ENCODE data around the gene YEATS2.

YEATS2 gene

DNA sequence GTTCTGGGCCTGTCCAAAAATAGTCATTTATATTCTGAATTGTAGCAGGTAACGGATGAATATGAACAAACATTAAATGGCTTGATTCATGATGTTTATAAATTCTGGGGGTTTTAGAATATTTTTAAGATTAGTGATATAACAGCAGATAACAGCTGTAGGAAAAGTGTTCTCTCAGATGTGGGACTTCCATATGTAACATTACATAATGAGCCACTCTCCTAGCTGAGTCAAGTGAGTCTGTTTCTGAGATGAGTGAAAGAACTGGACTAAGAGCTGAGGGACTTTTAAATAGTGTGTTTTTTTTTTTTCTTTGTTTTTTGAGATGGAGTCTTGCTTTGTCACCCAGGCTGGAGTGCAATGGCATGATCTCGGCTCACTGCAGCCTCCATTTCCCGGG lies 13.9 kb downstream of the YEATS2 start:
- no peak overlapping the region for H2BK5ac ChIP-seq (ENCODE audit: low read depth, low read length, poor library complexity)
- peaks cover 0 to 6% of the 10 kb centered on the region in 2 experiments for H3K36me3 ChIP-seq (ENCODE audit: control insufficient read depth in 1 of 2, insufficient read depth in 2 of 2, low read length in 2 of 2)
- H3K4me1 ChIP-seq (ENCODE audit: control insufficient read depth in 1 of 2, insufficient read depth in 2 of 2, low read length in 2 of 2) = no peaks in the 10 kb centered on the region
- no peak overlapping the region for H2BK12ac ChIP-seq (ENCODE audit: low read length)
- H3K23ac ChIP-seq (ENCODE audit: low read length) = no peak overlapping the region
- H3K4me2 ChIP-seq (ENCODE audit: low read length) = no peak overlapping the region
- no peak overlapping the region for H2BK120ac ChIP-seq (ENCODE audit: insufficient read depth, low read length, poor library complexity)
- H3K79me2 ChIP-seq (ENCODE audit: control insufficient read depth, insufficient read depth, low read length, poor library complexity) = peaks cover 2% of the 10 kb centered on the region
- no peak overlapping the region for H3K9ac ChIP-seq (ENCODE audit: low read length)
- H3K9me3 ChIP-seq (ENCODE audit: insufficient read depth, low read depth, low read length) = no peaks in the 10 kb centered on the region
- H3K14ac ChIP-seq (ENCODE audit: low read length) = no peak overlapping the region
- no peak overlapping the region for H3K18ac ChIP-seq (ENCODE audit: low read length)
- H2AK5ac ChIP-seq (ENCODE audit: low read length) = no peak overlapping the region
- no peak overlapping the region for H3K4ac ChIP-seq (ENCODE audit: low read depth, low read length)
- H4K8ac ChIP-seq (ENCODE audit: low read depth, low read length) = no peak overlapping the region
- no peaks in the 10 kb centered on the region for H3K79me1 ChIP-seq (ENCODE audit: low read length)
- H4K91ac ChIP-seq (ENCODE audit: low read depth, low read length) = no peak overlapping the region
- no CpG with 5 or more reads among the region's 3 CpGs for WGBS (ENCODE audit: extremely low coverage, insufficient coverage, insufficient read length)
- no peak overlapping the region for H3K4me3 ChIP-seq (ENCODE audit: low read depth, low read length)
- H2AFZ ChIP-seq (ENCODE audit: insufficient read depth, low read length, poor library complexity) = no peak overlapping the region
- DNase-seq = no peak
- no peak overlapping the region for H4K12ac ChIP-seq (ENCODE audit: low read depth, low read length)
- no peak overlapping the region for H3K27ac ChIP-seq (ENCODE audit: low read depth, low read length)
- no peaks in the 10 kb centered on the region for H3K27me3 ChIP-seq (ENCODE audit: insufficient read depth, low read length)

GRCh38 chr3:183714622-183715021 lies 17.0 kb downstream of the YEATS2 start:
- no peak overlapping the region for H3K4me2 ChIP-seq (ENCODE audit: low read length)
- no peak overlapping the region for H3K4ac ChIP-seq (ENCODE audit: low read depth, low read length)
- H3K18ac ChIP-seq (ENCODE audit: low read length) = no peak overlapping the region
- no peak overlapping the region for H3K27ac ChIP-seq (ENCODE audit: low read depth, low read length)
- H3K36me3 ChIP-seq (ENCODE audit: control insufficient read depth in 1 of 2, insufficient read depth in 2 of 2, low read length in 2 of 2) = peaks cover 8 to 13% of the 10 kb centered on the region in 2 experiments
- no peak overlapping the region for H4K8ac ChIP-seq (ENCODE audit: low read depth, low read length)
- H3K4me3 ChIP-seq (ENCODE audit: low read depth, low read length) = no peak overlapping the region
- no peak overlapping the region for H3K23ac ChIP-seq (ENCODE audit: low read length)
- H3K27me3 ChIP-seq (ENCODE audit: insufficient read depth, low read length) = no peaks in the 10 kb centered on the region
- H3K9ac ChIP-seq (ENCODE audit: low read length) = no peak overlapping the region
- no peak overlapping the region for H2AK5ac ChIP-seq (ENCODE audit: low read length)
- H2BK120ac ChIP-seq (ENCODE audit: insufficient read depth, low read length, poor library complexity) = no peak overlapping the region
- H4K12ac ChIP-seq (ENCODE audit: low read depth, low read length) = no peak overlapping the region
- H2BK5ac ChIP-seq (ENCODE audit: low read depth, low read length, poor library complexity) = no peak overlapping the region
- no peak overlapping the region for H4K91ac ChIP-seq (ENCODE audit: low read depth, low read length)
- no peak overlapping the region for H2AFZ ChIP-seq (ENCODE audit: insufficient read depth, low read length, poor library complexity)
- no peaks in the 10 kb centered on the region for H3K79me1 ChIP-seq (ENCODE audit: low read length)
- no peak for DNase-seq
- H3K79me2 ChIP-seq (ENCODE audit: control insufficient read depth, insufficient read depth, low read length, poor library complexity) = no peaks in the 10 kb centered on the region
- H3K4me1 ChIP-seq (ENCODE audit: control insufficient read depth in 1 of 2, insufficient read depth in 2 of 2, low read length in 2 of 2) = no peaks in the 10 kb centered on the region
- no peak overlapping the region for H2BK12ac ChIP-seq (ENCODE audit: low read length)
- no peak overlapping the region for H3K14ac ChIP-seq (ENCODE audit: low read length)
- H3K9me3 ChIP-seq (ENCODE audit: insufficient read depth, low read depth, low read length) = no peaks in the 10 kb centered on the region

DNA sequence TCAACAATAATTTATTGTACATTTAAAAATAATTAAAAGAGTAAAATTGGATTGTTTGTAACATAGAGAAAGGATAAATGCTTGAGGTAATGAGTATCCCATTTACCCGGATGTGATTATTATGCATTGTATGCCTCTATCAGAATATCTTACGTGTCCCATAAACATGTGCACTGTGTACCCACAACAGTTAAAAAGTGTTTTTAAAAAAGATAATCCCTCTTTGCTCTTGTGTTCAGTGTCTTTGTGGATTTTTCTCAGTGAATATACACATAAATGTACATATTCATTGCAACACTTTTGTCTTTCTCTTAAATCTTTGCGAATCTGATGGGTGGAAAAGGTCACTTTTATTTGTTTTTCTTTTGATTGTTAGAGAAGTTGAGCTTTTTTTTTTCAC lies 20.4 kb downstream of the YEATS2 start:
- no peak overlapping the region for H4K91ac ChIP-seq (ENCODE audit: low read depth, low read length)
- H4K12ac ChIP-seq (ENCODE audit: low read depth, low read length) = no peak overlapping the region
- H3K79me2 ChIP-seq (ENCODE audit: control insufficient read depth, insufficient read depth, low read length, poor library complexity) = no peaks in the 10 kb centered on the region
- H2BK120ac ChIP-seq (ENCODE audit: insufficient read depth, low read length, poor library complexity) = no peak overlapping the region
- H3K36me3 ChIP-seq (ENCODE audit: control insufficient read depth in 1 of 2, insufficient read depth in 2 of 2, low read length in 2 of 2) = peaks cover 16 to 18% of the 10 kb centered on the region in 2 experiments
- no peaks in the 10 kb centered on the region for H3K9me3 ChIP-seq (ENCODE audit: insufficient read depth, low read depth, low read length)
- H3K4ac ChIP-seq (ENCODE audit: low read depth, low read length) = no peak overlapping the region
- WGBS (ENCODE audit: extremely low coverage, insufficient coverage, insufficient read length) = no CpG with 5 or more reads among the region's 3 CpGs
- no peak overlapping the region for H2AK5ac ChIP-seq (ENCODE audit: low read length)
- no peak for DNase-seq
- H2AFZ ChIP-seq (ENCODE audit: insufficient read depth, low read length, poor library complexity) = no peak overlapping the region
- H3K79me1 ChIP-seq (ENCODE audit: low read length) = no peaks in the 10 kb centered on the region
- H3K9ac ChIP-seq (ENCODE audit: low read length) = no peak overlapping the region
- no peak overlapping the region for H4K8ac ChIP-seq (ENCODE audit: low read depth, low read length)
- H3K18ac ChIP-seq (ENCODE audit: low read length) = no peak overlapping the region
- H3K4me1 ChIP-seq (ENCODE audit: control insufficient read depth in 1 of 2, insufficient read depth in 2 of 2, low read length in 2 of 2) = no peaks in the 10 kb centered on the region
- no peak overlapping the region for H3K27ac ChIP-seq (ENCODE audit: low read depth, low read length)
- H3K14ac ChIP-seq (ENCODE audit: low read length) = no peak overlapping the region
- H2BK12ac ChIP-seq (ENCODE audit: low read length) = no peak overlapping the region
- no peak overlapping the region for H2BK5ac ChIP-seq (ENCODE audit: low read depth, low read length, poor library complexity)
- H3K27me3 ChIP-seq (ENCODE audit: insufficient read depth, low read length) = no peaks in the 10 kb centered on the region
- H3K4me3 ChIP-seq (ENCODE audit: low read depth, low read length) = no peak overlapping the region
- H3K23ac ChIP-seq (ENCODE audit: low read length) = no peak overlapping the region
- H3K4me2 ChIP-seq (ENCODE audit: low read length) = no peak overlapping the region

- Histone ChIP-seq H2AK5ac (ENCODE audit: low read length) (no peak overlapping the region), H2AFZ (ENCODE audit: insufficient read depth, low read length, poor library complexity) (no peak overlapping the region), H3K79me2 (ENCODE audit: control insufficient read depth, insufficient read depth, low read length, poor library complexity) (no peaks in the 10 kb centered on the region), H3K23ac (ENCODE audit: low read length) (no peak overlapping the region), H2BK12ac (ENCODE audit: low read length) (no peak overlapping the region), H3K18ac (ENCODE audit: low read length) (no peak overlapping the region), H3K4ac (ENCODE audit: low read depth, low read length) (no peak overlapping the region), H2BK5ac (ENCODE audit: low read depth, low read length, poor library complexity) (no peak overlapping the region), H4K12ac (ENCODE audit: low read depth, low read length) (no peak overlapping the region), H4K91ac (ENCODE audit: low read depth, low read length) (no peak overlapping the region), H3K4me3 (ENCODE audit: low read depth, low read length) (no peak overlapping the region), H3K14ac (ENCODE audit: low read length) (no peak overlapping the region), H3K9ac (ENCODE audit: low read length) (no peak overlapping the region), H2BK120ac (ENCODE audit: insufficient read depth, low read length, poor library complexity) (no peak overlapping the region), H3K4me2 (ENCODE audit: low read length) (no peak overlapping the region), H3K27me3 (ENCODE audit: insufficient read depth, low read length) (no peaks in the 10 kb centered on the region), H3K27ac (ENCODE audit: low read depth, low read length) (no peak overlapping the region), H4K8ac (ENCODE audit: low read depth, low read length) (no peak overlapping the region), H3K79me1 (ENCODE audit: low read length) (no peaks in the 10 kb centered on the region), H3K36me3 (ENCODE audit: control insufficient read depth in 1 of 2, insufficient read depth in 2 of 2, low read length in 2 of 2) (peaks cover 24 to 26% of the 10 kb centered on the region in 2 experiments), H3K4me1 (ENCODE audit: control insufficient read depth in 1 of 2, insufficient read depth in 2 of 2, low read length in 2 of 2) (no peaks in the 10 kb centered on the region), H3K9me3 (ENCODE audit: insufficient read depth, low read depth, low read length) (no peaks in the 10 kb centered on the region)
- no CpG with 5 or more reads among the region's 6 CpGs for WGBS (ENCODE audit: extremely low coverage, insufficient coverage, insufficient read length)
- no peak for DNase-seq
Observed at GRCh38 chr3:183725387-183725786, 27.8 kb downstream of the YEATS2 start.
